Activated CD4-positive, alpha-beta T cell treated with anti-CD3 and anti-CD28 coated beads for 36 hours (primary cell): Measurements from ENCODE around the gene ARHGAP45. TPM values are rescaled to one million over a fixed set of nuclear protein-coding genes. Genes with fewer than 3 reads are reported as not detected.
A peak's percentile ranks its signal among the peaks of the same experiment; 100 is the strongest.

Experiments used
- ATAC-seq: fragments of 200-7000 bp; cut with Tn5 transposase; one replicate; pipeline ENCODE4 v1.10.0; 2021; ENCODE audit warnings: mild to moderate bottlenecking, moderate library complexity
- CTCF ChIA-PET: fragments of 350-600 bp; sonication (Branson Sonifier 250); formaldehyde crosslinking; loops from one replicate; lab custom pipeline; 2021; ENCODE audit warnings: antibody characterized with exemption; lab: Charles Lee
- POLR2A ChIA-PET: fragments of 350-600 bp; sonication (Branson Sonifier 250); formaldehyde crosslinking; loops from one replicate; lab custom pipeline; 2021; ENCODE audit warnings: antibody characterized with exemption, inconsistent platforms; lab: Charles Lee
- DNase-seq: peaks from one replicate; pipeline ENCODE4 v3.0.0-alpha.2; 2020
- H3K27ac Mint-ChIP-seq: one replicate; pipeline ENCODE4 v1.8.0; 2021; ENCODE audit warnings: mixed read lengths
- H3K27me3 Mint-ChIP-seq: one replicate; pipeline ENCODE4 v1.8.0; 2021; ENCODE audit warnings: mixed read lengths
- H3K36me3 Mint-ChIP-seq: one replicate; pipeline ENCODE4 v1.8.0; 2021; ENCODE audit warnings: low read depth, mixed read lengths
- H3K4me1 Mint-ChIP-seq: one replicate; pipeline ENCODE4 v1.8.0; 2021; ENCODE audit warnings: mixed read lengths
- H3K4me3 Mint-ChIP-seq: one replicate; pipeline ENCODE4 v1.8.0; 2021; ENCODE audit warnings: mild to moderate bottlenecking, moderate library complexity, mixed read lengths
- H3K9me3 Mint-ChIP-seq: one replicate; pipeline ENCODE4 v1.8.0; 2021; ENCODE audit warnings: low read depth, mixed read lengths
- intact Hi-C, 2 experiments: fragments of 100-400 bp; cut with DNase I in 1 of 2; cut with micrococcal nuclease in 1 of 2; formaldehyde crosslinking; loops; one replicate each; pipeline versions ENCODE4 v1.14.2 to v1.15.1; 2022 to 2024; cut with DNase I, micrococcal nuclease
- total RNA-seq, 2 experiments: library from RNA; stranded (reverse); gene quantifications; one replicate each; pipeline ENCODE4 v1.2.3, GENCODE V29; 2021

ARHGAP45 gene
- total RNA-seq, 2 experiments from 2014 or later: 107 to 137 TPM

GRCh38 chr19:1088416-1089010, 21.5 kb downstream of the ARHGAP45 start:
- peak; percentile 9 for ATAC-seq
- CTCF ChIA-PET: interaction anchor here (0.8 to 1.4 kb wide), 2 partner anchors 13 to 14 kb away, joined by 3 to 5 read pairs; no protein-coding TSS in a partner anchor
- no peak for DNase-seq
- intact Hi-C loops: no loop called here
- Mint-ChIP-seq H3K36me3 (peaks cover 48% of the 10 kb centered on the region), H3K27ac (peak overlapping the region; percentile 86), H3K4me1 (peaks cover 49% of the 10 kb centered on the region), H3K4me3 (no peak overlapping the region), H3K27me3 (no peaks in the 10 kb centered on the region), H3K9me3 (no peaks in the 10 kb centered on the region)
- POLR2A ChIA-PET: no interaction called here

GRCh38 chr19:1089126-1089771, 22.3 kb downstream of the ARHGAP45 start:
- peaks cover 45% of the 10 kb centered on the region for H3K36me3 Mint-ChIP-seq
- no peak overlapping the region for H3K4me3 Mint-ChIP-seq
- no peak for ATAC-seq
- H3K27me3 Mint-ChIP-seq: no peaks in the 10 kb centered on the region
- intact Hi-C loops: no loop called here
- H3K4me1 Mint-ChIP-seq: peaks cover 48% of the 10 kb centered on the region
- no peak for DNase-seq
- H3K27ac Mint-ChIP-seq: no peak overlapping the region
- no peaks in the 10 kb centered on the region for H3K9me3 Mint-ChIP-seq
- ChIA-PET CTCF (interaction anchor here (1.4 kb wide), 1 partner anchor 14 kb away, joined by 5 read pairs; no protein-coding TSS in a partner anchor), POLR2A (no interaction called here)

DNA sequence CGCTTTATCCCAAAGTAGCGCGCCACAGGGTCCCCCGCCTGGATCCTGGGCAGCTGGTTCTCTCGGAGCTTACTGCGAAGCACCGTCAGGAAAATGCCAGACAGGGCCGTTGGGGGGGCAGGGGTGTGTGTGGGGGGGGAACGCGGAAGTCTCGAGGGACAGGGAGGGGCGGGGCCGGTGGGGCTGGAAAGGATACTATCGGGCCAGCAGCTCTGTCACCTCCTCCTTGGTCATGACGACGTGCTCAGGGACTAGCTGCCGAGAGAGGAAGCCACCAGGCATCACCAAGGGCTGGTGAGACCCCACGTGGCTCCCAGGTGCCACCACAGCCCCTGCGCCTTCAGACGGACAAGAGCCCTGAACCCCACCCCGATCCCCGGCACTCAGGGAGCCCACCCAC, 22.9 kb downstream of the ARHGAP45 start:
- ChIA-PET POLR2A (interaction anchor here (1.1 to 1.5 kb wide), 2 partner anchors 9 to 179 kb away, joined by 5 read pairs; partner anchors contain the start of gene CIRBP), CTCF (interaction anchor here (0.6 kb wide), 1 partner anchor 10 kb away, joined by 3 read pairs; no protein-coding TSS in a partner anchor)
- intact Hi-C loops: loop anchor here in 1 of 2 experiments (1.0 kb wide), 1 partner anchor 13 kb away; no protein-coding TSS in a partner anchor
- Mint-ChIP-seq H3K27me3 (no peaks in the 10 kb centered on the region), H3K27ac (no peak overlapping the region), H3K36me3 (peaks cover 44% of the 10 kb centered on the region), H3K9me3 (no peaks in the 10 kb centered on the region), H3K4me3 (no peak overlapping the region), H3K4me1 (peaks cover 45% of the 10 kb centered on the region)
- ATAC-seq: no peak
- no peak for DNase-seq

DNA sequence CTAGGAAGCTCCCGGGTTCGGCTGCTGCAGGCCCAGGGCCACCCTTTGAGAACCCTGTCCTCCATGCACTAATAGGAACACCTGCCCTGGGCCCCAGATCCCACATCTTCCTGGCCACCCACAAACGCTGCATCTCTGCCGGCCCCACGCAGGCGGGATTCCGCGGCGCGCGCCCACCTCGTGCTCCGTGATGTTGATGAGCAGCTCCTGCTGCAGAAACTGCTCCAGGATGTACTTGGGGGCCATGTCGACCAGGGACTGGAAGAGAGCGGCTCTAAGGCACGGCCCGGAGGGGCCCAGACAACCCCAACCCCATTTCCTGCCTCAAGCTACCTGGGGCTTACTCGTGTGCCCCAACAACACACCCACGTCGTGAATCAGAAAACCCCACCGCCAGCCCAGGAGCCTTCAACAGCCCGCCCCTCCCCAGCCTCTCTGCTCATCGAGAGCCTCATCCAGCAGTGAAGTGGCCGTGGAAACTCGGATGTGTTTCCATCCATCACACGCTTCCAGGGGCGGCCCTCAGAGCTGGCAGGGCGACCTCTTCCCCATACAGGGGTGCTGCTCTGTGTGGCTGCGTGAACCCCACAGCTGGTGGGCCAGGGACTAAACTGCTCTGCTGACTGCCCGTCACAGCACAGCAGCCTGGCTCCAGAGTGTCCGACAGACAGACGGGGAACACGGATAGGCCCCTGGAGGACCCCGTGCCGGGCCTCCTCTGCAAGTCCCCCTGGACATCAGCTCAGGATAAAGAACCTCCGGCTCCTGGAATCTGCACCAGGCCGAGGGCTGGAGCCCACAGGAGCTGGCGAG, 24.0 kb downstream of the ARHGAP45 start:
- POLR2A ChIA-PET: interaction anchor here (1.1 to 1.5 kb wide), 3 partner anchors 10 to 178 kb away, joined by 3 to 5 read pairs (median 5); partner anchors contain the start of gene CIRBP

GRCh38 chr19:1091544-1092175, 24.7 kb downstream of the ARHGAP45 start:
- Mint-ChIP-seq H3K4me3 (no peak overlapping the region), H3K27ac (no peak overlapping the region), H3K9me3 (no peaks in the 10 kb centered on the region), H3K27me3 (no peaks in the 10 kb centered on the region), H3K36me3 (peaks cover 39% of the 10 kb centered on the region), H3K4me1 (peaks cover 46% of the 10 kb centered on the region)
- no peak for ATAC-seq
- intact Hi-C loops: no loop called here
- ChIA-PET POLR2A (interaction anchor here (1.1 to 1.5 kb wide), 2 partner anchors 10 to 112 kb away, joined by 3 to 5 read pairs; no protein-coding TSS in a partner anchor), CTCF (interaction anchor here (0.5 to 0.8 kb wide), 2 partner anchors 11 to 456 kb away, joined by 3 to 4 read pairs; no protein-coding TSS in a partner anchor)
- no peak for DNase-seq

More for the DNA sequence above, 24.0 kb downstream of the ARHGAP45 start:
- CTCF ChIA-PET: interaction anchor here (0.5 to 0.8 kb wide), 3 partner anchors 10 to 456 kb away, joined by 3 to 4 read pairs (median 3); no protein-coding TSS in a partner anchor
- intact Hi-C loops: loop anchor here in 1 of 2 experiments (1.0 kb wide), 1 partner anchor 14 kb away; no protein-coding TSS in a partner anchor
- H3K27ac Mint-ChIP-seq: no peak overlapping the region
- no peak for DNase-seq
- no peak overlapping the region for H3K4me3 Mint-ChIP-seq
- peaks cover 39% of the 10 kb centered on the region for H3K36me3 Mint-ChIP-seq
- H3K27me3 Mint-ChIP-seq: no peaks in the 10 kb centered on the region
- H3K4me1 Mint-ChIP-seq: peaks cover 42% of the 10 kb centered on the region
- H3K9me3 Mint-ChIP-seq: no peaks in the 10 kb centered on the region
- ATAC-seq: no peak

DNA sequence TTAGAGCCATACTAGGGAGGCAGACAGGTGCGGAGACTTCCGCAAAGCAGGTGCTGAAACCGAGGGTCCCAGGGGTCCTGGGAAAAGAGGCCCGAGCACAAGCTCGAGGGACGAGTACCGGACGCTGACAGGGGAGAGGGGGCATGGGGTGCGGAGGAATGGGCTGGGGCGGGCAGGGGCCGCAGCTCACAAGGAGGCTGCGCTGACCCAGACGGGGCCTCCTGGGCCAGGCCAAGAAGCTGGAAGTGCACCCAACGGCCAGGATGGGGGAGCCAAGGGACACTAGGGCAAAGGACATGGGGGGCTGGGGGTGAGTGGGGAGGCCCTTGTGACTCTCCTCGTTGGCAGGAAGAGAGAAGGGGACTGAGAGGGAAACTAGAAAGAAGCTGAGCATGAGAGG, 26.4 kb downstream of the ARHGAP45 start:
- no peak for ATAC-seq
- no peak for DNase-seq
- intact Hi-C loops: no loop called here
- H3K27ac Mint-ChIP-seq: peak overlapping the region; percentile 24
- H3K9me3 Mint-ChIP-seq: no peaks in the 10 kb centered on the region
- no peaks in the 10 kb centered on the region for H3K27me3 Mint-ChIP-seq
- peak overlapping the region; percentile 88 for H3K4me3 Mint-ChIP-seq
- POLR2A ChIA-PET: interaction anchor here (0.6 to 0.8 kb wide), 3 partner anchors 9 to 62 kb away, joined by 3 to 5 read pairs (median 3); no protein-coding TSS in a partner anchor
- H3K4me1 Mint-ChIP-seq: peaks cover 40% of the 10 kb centered on the region
- H3K36me3 Mint-ChIP-seq: peaks cover 28% of the 10 kb centered on the region
- CTCF ChIA-PET: interaction anchor here (2.1 kb wide), 1 partner anchor 152 kb away, joined by 7 read pairs; no protein-coding TSS in a partner anchor

- ATAC-seq: no peak
- DNase-seq: no peak
- ChIA-PET POLR2A (interaction anchor here (0.6 to 0.8 kb wide), 2 partner anchors 10 to 63 kb away, joined by 3 to 5 read pairs; no protein-coding TSS in a partner anchor), CTCF (interaction anchor here (0.7 to 2.1 kb wide), 5 partner anchors 9 to 151 kb away, joined by 3 to 7 read pairs (median 3); partner anchors contain the start of gene ARHGAP45)
- H3K4me1 Mint-ChIP-seq: peaks cover 42% of the 10 kb centered on the region
- intact Hi-C loops: loop anchor here (2.0 kb wide), 2 partner anchors 17 to 173 kb away; no protein-coding TSS in a partner anchor
- no peaks in the 10 kb centered on the region for H3K27me3 Mint-ChIP-seq
- H3K36me3 Mint-ChIP-seq: peaks cover 25% of the 10 kb centered on the region
- peak overlapping the region; percentile 88 for H3K4me3 Mint-ChIP-seq
- no peaks in the 10 kb centered on the region for H3K9me3 Mint-ChIP-seq
- peak overlapping the region; percentile 80 for H3K27ac Mint-ChIP-seq
These were observed 27.0 kb downstream of the ARHGAP45 start for GRCh38 chr19:1093811-1094553.

- ATAC-seq (peak; percentile 3), DNase-seq (no peak)
- Mint-ChIP-seq H3K27ac (peak overlapping the region; percentile 80), H3K36me3 (peaks cover 25% of the 10 kb centered on the region), H3K9me3 (peaks cover under 1% of the 10 kb centered on the region), H3K4me1 (peaks cover 44% of the 10 kb centered on the region), H3K27me3 (no peaks in the 10 kb centered on the region), H3K4me3 (peak overlapping the region; percentile 88)
- intact Hi-C loops: loop anchor here (2.0 kb wide), 2 partner anchors 18 to 172 kb away; no protein-coding TSS in a partner anchor
- ChIA-PET CTCF (interaction anchor here (0.7 to 2.1 kb wide), 5 partner anchors 8 to 150 kb away, joined by 3 to 7 read pairs (median 3); partner anchors contain the start of gene ARHGAP45), POLR2A (interaction anchor here (0.7 kb wide), 1 partner anchor 9 kb away, joined by 3 read pairs; no protein-coding TSS in a partner anchor)
These were observed 27.6 kb downstream of the ARHGAP45 start for GRCh38 chr19:1094655-1094977.

- ChIA-PET POLR2A (interaction anchor here (0.7 kb wide), 1 partner anchor 9 kb away, joined by 3 read pairs; no protein-coding TSS in a partner anchor), CTCF (interaction anchor here (0.7 to 2.1 kb wide), 4 partner anchors 8 to 150 kb away, joined by 3 to 7 read pairs (median 3); partner anchors contain the start of gene ARHGAP45)
- intact Hi-C loops: loop anchor here (1.0 to 5.0 kb wide), 10 partner anchors 13 to 299 kb away; partner anchors contain the start of genes ABCA7 (in 1 of the 2), ARHGAP45 (in 1 of the 2), RNU6-2 (in 1 of the 2) and STK11 (in 1 of the 2)
- DNase-seq: peak; percentile 99
- Mint-ChIP-seq H3K27me3 (no peaks in the 10 kb centered on the region), H3K4me3 (peak within 1 kb of the TSS; percentile 88), H3K9me3 (peaks cover 4% of the 10 kb centered on the region), H3K4me1 (peaks cover 49% of the 10 kb centered on the region), H3K36me3 (peaks cover 25% of the 10 kb centered on the region), H3K27ac (peak within 1 kb of the TSS; percentile 93)
- peak; percentile 89 for ATAC-seq
These were observed 28.2 kb downstream of the ARHGAP45 start, which contains the start of gene POLR2E for GRCh38 chr19:1094978-1095701. POLR2E (minus strand) TSS chr19:1095375; CDS start chr19:1095315, 60 bp downstream.
